ENCODE results near the gene ITGA11. TPM values are rescaled to one million over a fixed set of nuclear protein-coding genes. Genes with fewer than 3 reads are reported as not detected.

Gene ITGA11
- total and polyA plus RNA-seq, 3 experiments from 2014 or later = not detected

- no peaks in the 10 kb centered on the region for H3K9me3 ChIP-seq (ENCODE audit: low read length)
- ChIA-PET POLR2A (no interaction called here), CTCF (interaction anchor here (1.1 to 2.1 kb wide), 4 partner anchors 8 to 17 kb away, joined by 3 to 7 read pairs (median 4); partner anchors contain the start of gene FEM1B)
- Mint-ChIP-seq H3K27me3 (no peaks in the 10 kb centered on the region), H3K36me3 (peaks cover 7 to 64% (median 19%) of the 10 kb centered on the region in 3 donors), H3K9me3 (no peaks in the 10 kb centered on the region), H3K27ac (peak overlapping the region in 1 of 8 donors; percentile 2), H3K4me1 (peaks cover 68 to 95% (median 95%) of the 10 kb centered on the region in 3 donors), H3K4me3 (no peak overlapping the region)
- H3K27ac ChIP-seq (ENCODE audit: low read depth, low read length) = no peak overlapping the region
- H3K36me3 ChIP-seq (ENCODE audit: insufficient read depth, low read length) = peaks cover 24% of the 10 kb centered on the region
- H3K4me3 ChIP-seq (ENCODE audit: low read length) = no peak overlapping the region
- H3K27me3 ChIP-seq (ENCODE audit: insufficient read depth, low read length, poor library complexity, severe bottlenecking) = no peaks in the 10 kb centered on the region
- H3K4me1 ChIP-seq (ENCODE audit: insufficient read depth, low read length) = peaks cover 34% of the 10 kb centered on the region
- DNase-seq = no peak
Measured at GRCh38 chr15:68289621-68290352, 142.2 kb downstream of the ITGA11 start.

GRCh38 chr15:68289057-68289456, 142.9 kb downstream of the ITGA11 start:
- H3K4me1 Mint-ChIP-seq = peaks cover 68 to 96% (median 94%) of the 10 kb centered on the region in 3 donors
- H3K4me3 ChIP-seq (ENCODE audit: low read length) = no peak overlapping the region
- H3K4me1 ChIP-seq (ENCODE audit: insufficient read depth, low read length) = peaks cover 39% of the 10 kb centered on the region
- no peak for DNase-seq
- CTCF ChIA-PET = interaction anchor here (1.1 to 1.8 kb wide), 2 partner anchors 9 to 17 kb away, joined by 3 to 5 read pairs; no protein-coding TSS in a partner anchor
- H3K27ac ChIP-seq (ENCODE audit: low read depth, low read length) = no peak overlapping the region
- no peaks in the 10 kb centered on the region for H3K27me3 ChIP-seq (ENCODE audit: insufficient read depth, low read length, poor library complexity, severe bottlenecking)
- POLR2A ChIA-PET = no interaction called here
- H3K9me3 ChIP-seq (ENCODE audit: low read length) = no peaks in the 10 kb centered on the region
- H3K36me3 ChIP-seq (ENCODE audit: insufficient read depth, low read length) = peaks cover 27% of the 10 kb centered on the region
- peak overlapping the region in 3 of 8 donors; percentile 12 to 32 (median 19) for H3K27ac Mint-ChIP-seq
- H3K4me3 Mint-ChIP-seq = no peak overlapping the region
- H3K36me3 Mint-ChIP-seq = peaks cover 11 to 69% (median 20%) of the 10 kb centered on the region in 3 donors
- H3K9me3 Mint-ChIP-seq = no peaks in the 10 kb centered on the region
- no peaks in the 10 kb centered on the region for H3K27me3 Mint-ChIP-seq

GRCh38 chr15:68286256-68286655, 145.7 kb downstream of the ITGA11 start:
- H3K4me3 Mint-ChIP-seq = peak overlapping the region in 4 of 7 donors; percentile 25 to 66 (median 32)
- H3K4me1 Mint-ChIP-seq = peaks cover 73 to 93% (median 90%) of the 10 kb centered on the region in 3 donors

GRCh38 chr15:68285259-68285980, 146.5 kb downstream of the ITGA11 start:
- Mint-ChIP-seq H3K36me3 (peaks cover 11 to 50% (median 12%) of the 10 kb centered on the region in 3 donors), H3K4me3 (peak overlapping the region in 4 of 7 donors; percentile 10 to 54 (median 22)), H3K27me3 (no peaks in the 10 kb centered on the region), H3K27ac (peak overlapping the region in 2 of 8 donors; percentile 21 to 66), H3K4me1 (peaks cover 76 to 93% (median 92%) of the 10 kb centered on the region in 3 donors), H3K9me3 (no peaks in the 10 kb centered on the region)
- Histone ChIP-seq H3K4me1 (ENCODE audit: insufficient read depth, low read length) (peaks cover 60% of the 10 kb centered on the region), H3K4me3 (ENCODE audit: low read length) (no peak overlapping the region), H3K27ac (ENCODE audit: low read depth, low read length) (no peak overlapping the region), H3K36me3 (ENCODE audit: insufficient read depth, low read length) (peaks cover 20% of the 10 kb centered on the region), H3K27me3 (ENCODE audit: insufficient read depth, low read length, poor library complexity, severe bottlenecking) (no peaks in the 10 kb centered on the region), H3K9me3 (ENCODE audit: low read length) (no peaks in the 10 kb centered on the region)
- no peak for DNase-seq
- CTCF ChIA-PET = interaction anchor here (1.5 kb wide), 1 partner anchor 32 kb away, joined by 3 read pairs; no protein-coding TSS in a partner anchor
- POLR2A ChIA-PET = interaction anchor here (0.7 kb wide), 1 partner anchor 10 kb away, joined by 3 read pairs; no protein-coding TSS in a partner anchor

More at GRCh38 chr15:68286256-68286655, 145.7 kb downstream of the ITGA11 start:
- Mint-ChIP-seq H3K9me3 (no peaks in the 10 kb centered on the region), H3K27me3 (no peaks in the 10 kb centered on the region), H3K27ac (peak overlapping the region in 1 of 8 donors; percentile 4), H3K36me3 (peaks cover 11 to 56% (median 17%) of the 10 kb centered on the region in 3 donors)
- Histone ChIP-seq H3K36me3 (ENCODE audit: insufficient read depth, low read length) (peaks cover 27% of the 10 kb centered on the region), H3K27ac (ENCODE audit: low read depth, low read length) (no peak overlapping the region), H3K27me3 (ENCODE audit: insufficient read depth, low read length, poor library complexity, severe bottlenecking) (no peaks in the 10 kb centered on the region), H3K4me3 (ENCODE audit: low read length) (no peak overlapping the region), H3K9me3 (ENCODE audit: low read length) (no peaks in the 10 kb centered on the region), H3K4me1 (ENCODE audit: insufficient read depth, low read length) (peaks cover 51% of the 10 kb centered on the region)
- POLR2A ChIA-PET = no interaction called here
- CTCF ChIA-PET = no interaction called here
- no peak for DNase-seq

GRCh38 chr15:68284616-68285258, 147.2 kb downstream of the ITGA11 start:
- H3K4me3 ChIP-seq (ENCODE audit: low read length) = no peak overlapping the region
- H3K4me1 ChIP-seq (ENCODE audit: insufficient read depth, low read length) = peaks cover 66% of the 10 kb centered on the region
- Mint-ChIP-seq H3K4me3 (peak overlapping the region in 4 of 7 donors; percentile 23 to 54 (median 44)), H3K27me3 (no peaks in the 10 kb centered on the region), H3K36me3 (peaks cover 6 to 48% (median 9%) of the 10 kb centered on the region in 3 donors), H3K9me3 (no peaks in the 10 kb centered on the region), H3K4me1 (peaks cover 77 to 93% (median 92%) of the 10 kb centered on the region in 3 donors), H3K27ac (peak overlapping the region in 2 of 8 donors; percentile 36 to 81)
- H3K36me3 ChIP-seq (ENCODE audit: insufficient read depth, low read length) = peaks cover 13% of the 10 kb centered on the region
- ChIA-PET POLR2A (interaction anchor here (0.7 kb wide), 1 partner anchor 11 kb away, joined by 3 read pairs; no protein-coding TSS in a partner anchor), CTCF (interaction anchor here (1.5 kb wide), 1 partner anchor 32 kb away, joined by 3 read pairs; no protein-coding TSS in a partner anchor)
- H3K9me3 ChIP-seq (ENCODE audit: low read length) = no peaks in the 10 kb centered on the region
- no peak overlapping the region for H3K27ac ChIP-seq (ENCODE audit: low read depth, low read length)
- DNase-seq = no peak
- H3K27me3 ChIP-seq (ENCODE audit: insufficient read depth, low read length, poor library complexity, severe bottlenecking) = no peaks in the 10 kb centered on the region

- Mint-ChIP-seq H3K4me1 (peaks cover 78 to 93% (median 92%) of the 10 kb centered on the region in 3 donors), H3K27me3 (no peaks in the 10 kb centered on the region), H3K27ac (peak overlapping the region in 2 of 8 donors; percentile 38 to 66), H3K36me3 (peaks cover 6 to 51% (median 9%) of the 10 kb centered on the region in 3 donors), H3K9me3 (no peaks in the 10 kb centered on the region), H3K4me3 (peak overlapping the region in 1 of 7 donors; percentile 21)
- ChIA-PET CTCF (no interaction called here), POLR2A (no interaction called here)
- Histone ChIP-seq H3K4me3 (ENCODE audit: low read length) (no peak overlapping the region), H3K9me3 (ENCODE audit: low read length) (no peaks in the 10 kb centered on the region), H3K4me1 (ENCODE audit: insufficient read depth, low read length) (peaks cover 66% of the 10 kb centered on the region), H3K27me3 (ENCODE audit: insufficient read depth, low read length, poor library complexity, severe bottlenecking) (no peaks in the 10 kb centered on the region), H3K36me3 (ENCODE audit: insufficient read depth, low read length) (peaks cover 9% of the 10 kb centered on the region), H3K27ac (ENCODE audit: low read depth, low read length) (no peak overlapping the region)
- no peak for DNase-seq
Measured at GRCh38 chr15:68283401-68283800, 148.6 kb downstream of the ITGA11 start.

GRCh38 chr15:68281008-68281407, 151.0 kb downstream of the ITGA11 start:
- Mint-ChIP-seq H3K27ac (peak overlapping the region in 3 of 8 donors; percentile 32 to 95 (median 54)), H3K4me3 (peak overlapping the region; percentile 69 to 96 (median 93)), H3K4me1 (peaks cover 74 to 83% (median 82%) of the 10 kb centered on the region in 3 donors)

More at GRCh38 chr15:68281008-68281407, 151.0 kb downstream of the ITGA11 start:
- Mint-ChIP-seq H3K27me3 (no peaks in the 10 kb centered on the region), H3K36me3 (peaks cover 4 to 45% (median 6%) of the 10 kb centered on the region in 3 donors), H3K9me3 (no peaks in the 10 kb centered on the region)
- Histone ChIP-seq H3K4me1 (ENCODE audit: insufficient read depth, low read length) (peaks cover 64% of the 10 kb centered on the region), H3K36me3 (ENCODE audit: insufficient read depth, low read length) (peaks cover 9% of the 10 kb centered on the region), H3K4me3 (ENCODE audit: low read length) (peak overlapping the region; percentile 33), H3K9me3 (ENCODE audit: low read length) (no peaks in the 10 kb centered on the region), H3K27me3 (ENCODE audit: insufficient read depth, low read length, poor library complexity, severe bottlenecking) (no peaks in the 10 kb centered on the region), H3K27ac (ENCODE audit: low read depth, low read length) (peak overlapping the region; percentile 50)
- ChIA-PET CTCF (interaction anchor here (1.2 to 1.7 kb wide), 4 partner anchors 9 to 28 kb away, joined by 3 to 9 read pairs (median 5); no protein-coding TSS in a partner anchor), POLR2A (no interaction called here)
- no peak for DNase-seq
